GM18526 (cell line): ENCODE data around the gene DLX4.

ENCODE experiments used
- POLR2A ChIP-seq: IDR thresholded peaks from 3 replicates; pipeline ENCODE4 v1.6.1; 2011; ENCODE audit not compliant: insufficient read length; ENCODE audit errors: extremely low read depth

DLX4 gene

GRCh38 chr17:49941427-49941826, 27.6 kb upstream of the DLX4 start:
- no peak for TF ChIP-seq POLR2A

- TF ChIP-seq POLR2A, result no peak
Measured at GRCh38 chr17:49942947-49943346, 26.0 kb upstream of the DLX4 start.

- TF ChIP-seq POLR2A, result no peak
Measured at GRCh38 chr17:49944273-49944870, 24.6 kb upstream of the DLX4 start.

GRCh38 chr17:49946208-49946607, 22.8 kb upstream of the DLX4 start:
- no peak for TF ChIP-seq POLR2A

GRCh38 chr17:49946964-49947584, 21.9 kb upstream of the DLX4 start:
- TF ChIP-seq POLR2A, result no peak

GRCh38 chr17:49949634-49950033, 19.4 kb upstream of the DLX4 start:
- TF ChIP-seq POLR2A, result no peak

- TF ChIP-seq POLR2A, result no peak
Measured at GRCh38 chr17:49951362-49952082, 17.5 kb upstream of the DLX4 start.

- TF ChIP-seq POLR2A, result no peak
Measured at GRCh38 chr17:49952209-49952911, 16.6 kb upstream of the DLX4 start.

- no peak for TF ChIP-seq POLR2A
Measured at GRCh38 chr17:49952912-49953497, 16.0 kb upstream of the DLX4 start.

GRCh38 chr17:49955157-49955556, 13.8 kb upstream of the DLX4 start:
- TF ChIP-seq POLR2A, result no peak

- TF ChIP-seq POLR2A, result no peak
Measured at GRCh38 chr17:49956780-49957179, 12.2 kb upstream of the DLX4 start.

GRCh38 chr17:49957350-49957749, 11.6 kb upstream of the DLX4 start:
- no peak for TF ChIP-seq POLR2A

GRCh38 chr17:49958723-49959122, 10.3 kb upstream of the DLX4 start:
- TF ChIP-seq POLR2A, result no peak

GRCh38 chr17:49959183-49959935, 9.6 kb upstream of the DLX4 start:
- TF ChIP-seq POLR2A, result no peak
